ENCODE results near the gene PPM1D. TPM values are rescaled to one million over a fixed set of nuclear protein-coding genes. Genes with fewer than 3 reads are reported as not detected.

PPM1D gene
- total and polyA plus RNA-seq, 2 of the 13 experiments (the other 11 are each of a cell fraction or from before 2014, with no cell fraction given) = 8.0 to 26.2 TPM

- TF ChIP-seq ZNF275 (CRISPR knock-in tag; IDR thresholded peaks at IDR 0.05; ENCODE audit: borderline replicate concordance) (peak; percentile 100), ZMAT5 (CRISPR knock-in tag; IDR thresholded peaks at IDR 0.05; ENCODE audit: borderline replicate concordance, low read depth) (no peak), ZNF543 (CRISPR knock-in tag; IDR thresholded peaks at IDR 0.05) (peak; percentile 73; the same call in 1 of the 2 replicates), ZNF441 (CRISPR knock-in tag; IDR thresholded peaks at IDR 0.05; ENCODE audit: borderline replicate concordance) (peak; percentile 84), ZBTB21 (CRISPR knock-in tag; IDR thresholded peaks at IDR 0.05) (peak; percentile 48; the same call in 1 of the 2 replicates), ZNF749 (CRISPR knock-in tag; IDR thresholded peaks at IDR 0.05; ENCODE audit: borderline replicate concordance) (peak; percentile 87; the same call in 1 of the 2 replicates), ZNF20 (CRISPR knock-in tag; IDR thresholded peaks at IDR 0.05) (peak; percentile 80; the same call in 1 of the 2 replicates), NFE2 (CRISPR knock-in tag; IDR thresholded peaks at IDR 0.05) (no peak), TGIF2 (CRISPR knock-in tag; IDR thresholded peaks at IDR 0.05) (peak; percentile 14), ZNF709 (CRISPR knock-in tag; IDR thresholded peaks at IDR 0.05) (peak; percentile 94)
- TF ChIP-seq, protein P1, sequence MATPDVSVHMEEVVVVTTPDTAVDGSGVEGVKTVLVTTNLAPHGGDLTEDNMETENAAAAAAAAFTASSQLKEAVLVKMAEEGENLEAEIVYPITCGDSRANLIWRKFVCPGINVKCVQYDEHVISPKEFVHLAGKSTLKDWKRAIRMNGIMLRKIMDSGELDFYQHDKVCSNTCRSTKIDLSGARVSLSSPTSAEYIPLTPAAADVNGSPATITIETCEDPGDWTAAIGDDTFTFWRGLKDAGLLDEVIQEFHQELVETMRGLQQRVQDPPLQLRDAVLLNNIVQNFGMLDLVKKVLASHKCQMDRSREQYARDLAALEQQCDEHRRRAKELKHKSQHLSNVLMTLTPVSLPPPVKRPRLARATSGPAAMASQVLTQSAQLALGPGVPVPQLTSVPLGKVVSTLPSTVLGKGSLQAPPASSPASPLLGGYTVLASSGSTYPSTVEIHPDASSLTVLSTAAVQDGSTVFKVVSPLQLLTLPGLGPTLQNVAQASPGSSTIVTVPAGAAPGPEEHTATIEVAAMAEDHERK (CRISPR knock-in tag; IDR thresholded peaks at IDR 0.05; ENCODE audit: low read depth) = peak; percentile 57; the same call in 1 of the 2 replicates
- TF ChIP-seq, protein P2, sequence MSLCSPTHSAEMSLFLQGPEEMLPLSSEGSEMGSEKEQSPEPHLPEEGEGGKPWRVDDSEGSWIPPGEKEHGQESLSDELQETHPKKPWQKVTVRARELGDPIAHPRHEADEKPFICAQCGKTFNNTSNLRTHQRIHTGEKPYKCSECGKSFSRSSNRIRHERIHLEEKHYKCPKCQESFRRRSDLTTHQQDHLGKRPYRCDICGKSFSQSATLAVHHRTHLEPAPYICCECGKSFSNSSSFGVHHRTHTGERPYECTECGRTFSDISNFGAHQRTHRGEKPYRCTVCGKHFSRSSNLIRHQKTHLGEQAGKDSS (CRISPR knock-in tag; IDR thresholded peaks at IDR 0.05; ENCODE audit: borderline replicate concordance, low read depth) = 0 out of 2 replicates have a peak, but pooled peaks have one; percentile 10
These were observed at the start of gene PPM1D (continued) for GRCh38 chr17:60599620-60600489.

Measured in HepG2 (cell line).